Heart left ventricle (tissue), 16 donors: ENCODE data around the gene YIPF3. TPM values are rescaled to one million over a fixed set of nuclear protein-coding genes. Genes with fewer than 3 reads are reported as not detected.

Source experiments
- ATAC-seq, 4 donors: fragments of 200-7000 bp; cut with Tn5 transposase; one replicate each; pipeline ENCODE4 v1.9.1; 2020 to 2022; ENCODE audit warnings: moderate library complexity in 4 of 4, mild to moderate bottlenecking in 3 of 4, moderate number of reproducible peaks in 1 of 4
- DNase-seq, 5 donors: peaks; one replicate each; pipeline ENCODE4 v3.0.0-alpha.2; 2020
- H3K27ac ChIP-seq, 12 donors: fragments of 200-600 bp; sonication (generic) in 4 of 12; one replicate each; pipeline versions ENCODE4 v1.5.0 to v1.8.0; 2016 to 2022; ENCODE audit warnings: mild to moderate bottlenecking in 2 of 12
- H3K27me3 ChIP-seq, 9 donors: fragments of 200-600 bp; sonication (generic) in 2 of 9; one replicate each; pipeline versions ENCODE4 v1.5.1 to v1.8.0; 2016 to 2022; ENCODE audit warnings: mild to moderate bottlenecking in 3 of 9
- H3K36me3 ChIP-seq, 9 donors: fragments of 200-600 bp; sonication (generic) in 2 of 9; one replicate each; pipeline versions ENCODE4 v1.5.0 to v1.8.0; 2018 to 2022; ENCODE audit warnings: mild to moderate bottlenecking in 2 of 9
- H3K4me1 ChIP-seq, 12 donors: fragments of 200-600 bp; sonication (generic) in 4 of 12; one replicate each; pipeline versions ENCODE4 v1.5.0 to v1.8.0; 2016 to 2022; ENCODE audit warnings: mild to moderate bottlenecking in 3 of 12
- H3K4me3 ChIP-seq, 12 donors: fragments of 200-600 bp; sonication (generic) in 4 of 12; one replicate each; pipeline versions ENCODE4 v1.5.0 to v1.8.0; 2017 to 2022; ENCODE audit warnings: mild to moderate bottlenecking in 9 of 12, moderate library complexity in 4 of 12
- H3K9me3 ChIP-seq, 12 donors: fragments of 200-600 bp; sonication (generic) in 4 of 12; one replicate each; pipeline versions ENCODE4 v1.5.0 to v1.8.0; 2016 to 2022; ENCODE audit warnings: mild to moderate bottlenecking in 1 of 12
- POLR2A ChIP-seq, 2 donors: fragments of 450-650 bp; IDR thresholded peaks; one replicate each; pipeline ENCODE4 v1.6.1; 2017; ENCODE audit warnings: antibody characterized with exemption in 2 of 2, mild to moderate bottlenecking in 2 of 2, moderate library complexity in 2 of 2
- WGBS, 4 donors: extraction: QIAGEN DNeasy Blood & Tissue Kit in 2 of 4; methylation state at CpG; one replicate each; pipeline versions ENCODE4 v1.1.5 to v1.1.7; 2013 to 2018; 5-methylcytosine and 5-hydroxymethylcytosine counted together
- intact Hi-C, 10 donors: fragments of 100-400 bp; cut with DNase I; formaldehyde crosslinking; loops; one replicate each; pipeline versions ENCODE4 v1.11.1 to v1.14.2; 2022
- polyA plus RNA-seq, 2 donors: library from polyadenylated mRNA; stranded (reverse); fragments of 200-250 nt; gene quantifications; one replicate each; pipeline ENCODE4 v1.2.3, GENCODE V29; 2013
- total RNA-seq, 9 donors: library from RNA; depleted of rRNA in 2 of 9; stranded (reverse); fragments of >200 nt in 2 of 9; fragmentation: NEBNext Ultra II Directional in 3 of 9; extraction: Animal tissue kit (Norgen Biotek cat#: 25700) in 3 of 9; gene quantifications; one replicate each; pipeline versions ENCODE4 v1.1.0 to v1.2.4, GENCODE V29; 2016 to 2023
- TF ChIP-seq, protein P1 (sequence below), 12 donors: fragments of 200-600 bp; sonication (generic) in 4 of 12; IDR thresholded peaks; one replicate each; pipeline versions ENCODE4 v1.5.0 to v1.8.0; 2018 to 2022; ENCODE audit warnings: antibody characterized with exemption in 12 of 12, mild to moderate bottlenecking in 5 of 12
- donor health status: ischemic (EF 13 %, LVEDD 7.1; RV severe dilation, severe dysfunction).
- donor health status: healthy with polysubstance abuse.
- donor health status: DM: no; HTN: yes; CAD: no.
- donor health status: DM: no; HTN: no; CAD: no.
- donor health status: ischemic (EF 25% LVEDD 6.9; RV normal size, moderate dysfunction).
- donor health status: ischemic (EF 25% LVEDD 5.7; RV mildly dilated, moderate dysfunction).
- donor health status: healthy.
- donor health status: DM: yes; HTN: yes; CAD: no.
- donor health status: ischemic (EF 35%, LVEDD 5.7; RV mildly dilated, moderate dysfunction).
- donor health status: nonischemic (EF 11% LVEDD 7.7; RV severe dilation, severe dysfunction).
- donor health status: DM: yes; HTN: yes; CAD: no.
- donor health status: PGD.
- donor health status: ischemic (EF 29% LVEDD 5.4; RV normal size, mild dysfunction).
- donor health status: nonischemic (EF 23%, LVEDD 6.1; RV moderate dilation, normal function).

The YIPF3 gene
- total and polyA plus RNA-seq, 11 donors = 63.4 to 132 (median 75.3) TPM

DNA sequence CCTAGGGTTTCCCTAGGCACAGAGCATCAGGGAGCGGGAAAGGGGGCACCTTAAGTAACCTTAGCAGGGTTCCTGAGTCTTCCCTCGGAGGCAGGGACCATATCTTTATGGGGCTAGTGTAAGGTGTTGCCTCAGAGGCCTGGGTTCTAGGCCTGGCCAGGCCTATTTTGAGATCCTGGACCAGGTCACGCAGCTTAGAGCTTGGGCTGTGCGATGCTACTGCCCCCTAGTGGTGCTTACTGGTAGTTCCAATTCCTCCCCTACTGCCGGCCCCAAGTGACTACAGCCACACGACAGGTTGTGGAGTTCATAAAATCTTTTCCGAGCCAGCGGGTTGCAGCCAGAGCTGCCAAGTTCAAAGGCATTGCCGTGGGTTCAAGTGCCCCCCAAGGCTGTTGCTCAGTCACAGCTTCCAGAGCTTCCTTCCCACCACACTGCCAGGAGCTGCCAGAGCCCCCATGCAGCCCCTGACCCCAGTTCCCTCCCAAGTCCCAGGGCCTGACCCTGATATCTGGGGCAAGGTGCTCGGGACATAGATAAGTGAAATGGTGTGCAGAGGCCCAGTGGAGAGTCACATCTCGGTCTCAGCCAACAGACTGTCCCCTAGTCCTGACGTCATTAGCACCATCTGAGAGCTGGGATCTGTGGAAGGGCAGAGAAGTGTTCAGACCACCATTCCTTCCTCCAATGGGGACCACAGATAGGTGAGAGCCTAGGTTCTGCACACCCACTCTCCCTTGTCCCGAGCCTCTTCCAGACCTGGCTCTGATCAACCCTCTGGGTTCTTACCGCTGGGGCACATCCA lies 9.9 kb downstream of the YIPF3 start:
- DNase-seq (peak in 4 of 5 donors; percentile 74 to 82 (median 78)), ATAC-seq (peak; percentile 36 to 71 (median 40))
- Histone ChIP-seq H3K9me3 (no peaks in the 10 kb centered on the region), H3K4me3 (no peak overlapping the region), H3K36me3 (peaks cover 3 to 54% (median 47%) of the 10 kb centered on the region in 9 donors), H3K4me1 (peaks cover 8 to 63% (median 37%) of the 10 kb centered on the region in 12 donors), H3K27ac (peak overlapping the region in 2 of 12 donors; percentile 0 to 47), H3K27me3 (peaks cover 0 to 16% (median 0%) of the 10 kb centered on the region in 9 donors)
- intact Hi-C loops = loop anchor here in 9 of 10 donors (1.0 to 10.0 kb wide), 10 partner anchors 52 to 252 kb away; partner anchors contain the start of genes ZNF318 (in 4 of the 9) and DLK2 (in 3 of the 9)
- WGBS, 4 donors = 24 to 27% (median 25%) methylated on average over 12 to 14 of the region's 14 CpGs
- peak in 1 of 2 donors; percentile 4 for TF ChIP-seq POLR2A (IDR thresholded peaks at IDR 0.05)
- TF ChIP-seq, protein P1, sequence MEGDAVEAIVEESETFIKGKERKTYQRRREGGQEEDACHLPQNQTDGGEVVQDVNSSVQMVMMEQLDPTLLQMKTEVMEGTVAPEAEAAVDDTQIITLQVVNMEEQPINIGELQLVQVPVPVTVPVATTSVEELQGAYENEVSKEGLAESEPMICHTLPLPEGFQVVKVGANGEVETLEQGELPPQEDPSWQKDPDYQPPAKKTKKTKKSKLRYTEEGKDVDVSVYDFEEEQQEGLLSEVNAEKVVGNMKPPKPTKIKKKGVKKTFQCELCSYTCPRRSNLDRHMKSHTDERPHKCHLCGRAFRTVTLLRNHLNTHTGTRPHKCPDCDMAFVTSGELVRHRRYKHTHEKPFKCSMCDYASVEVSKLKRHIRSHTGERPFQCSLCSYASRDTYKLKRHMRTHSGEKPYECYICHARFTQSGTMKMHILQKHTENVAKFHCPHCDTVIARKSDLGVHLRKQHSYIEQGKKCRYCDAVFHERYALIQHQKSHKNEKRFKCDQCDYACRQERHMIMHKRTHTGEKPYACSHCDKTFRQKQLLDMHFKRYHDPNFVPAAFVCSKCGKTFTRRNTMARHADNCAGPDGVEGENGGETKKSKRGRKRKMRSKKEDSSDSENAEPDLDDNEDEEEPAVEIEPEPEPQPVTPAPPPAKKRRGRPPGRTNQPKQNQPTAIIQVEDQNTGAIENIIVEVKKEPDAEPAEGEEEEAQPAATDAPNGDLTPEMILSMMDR (IDR thresholded peaks at IDR 0.05) = peak; percentile 89 to 100 (median 97)

DNA sequence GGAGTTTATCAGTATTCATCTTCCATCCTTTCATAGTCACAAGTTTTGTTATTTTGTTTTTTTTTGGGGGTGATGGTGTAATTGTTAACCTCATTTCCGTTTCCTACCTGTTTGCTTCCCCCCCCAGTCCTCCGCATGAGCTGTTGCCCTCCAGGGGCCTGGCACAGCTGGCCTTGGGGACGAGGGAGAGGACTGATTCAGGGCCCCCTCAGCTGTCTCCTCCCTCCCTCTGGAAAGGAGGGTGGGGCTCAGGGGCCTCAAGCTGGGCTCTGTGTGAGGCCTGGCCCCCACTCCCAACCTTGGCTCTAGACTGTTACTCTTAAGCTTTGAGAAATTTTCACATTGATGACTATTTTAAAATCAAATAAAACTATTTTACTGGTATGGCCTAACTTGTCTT lies 10.6 kb downstream of the YIPF3 start:
- no peak for TF ChIP-seq POLR2A (IDR thresholded peaks at IDR 0.05)
- TF ChIP-seq, protein P1 (IDR thresholded peaks at IDR 0.05) = no peak
- H3K4me1 ChIP-seq = peaks cover 8 to 57% (median 32%) of the 10 kb centered on the region in 12 donors
- H3K27me3 ChIP-seq = peaks cover 0 to 16% (median 0%) of the 10 kb centered on the region in 9 donors
- intact Hi-C loops = loop anchor here in 9 of 10 donors (1.0 to 10.0 kb wide), 10 partner anchors 51 to 251 kb away; partner anchors contain the start of genes ZNF318 (in 4 of the 9) and DLK2 (in 3 of the 9)
- no peak for ATAC-seq
- peak overlapping the region in 2 of 12 donors; percentile 0 to 47 for H3K27ac ChIP-seq
- no peak overlapping the region for H3K4me3 ChIP-seq
- no peaks in the 10 kb centered on the region for H3K9me3 ChIP-seq
- 71 to 82% (median 80%) methylated on average over 3 of the region's 3 CpGs for WGBS, 4 donors
- peaks cover 3 to 50% (median 41%) of the 10 kb centered on the region in 9 donors for H3K36me3 ChIP-seq
- no peak for DNase-seq

DNA sequence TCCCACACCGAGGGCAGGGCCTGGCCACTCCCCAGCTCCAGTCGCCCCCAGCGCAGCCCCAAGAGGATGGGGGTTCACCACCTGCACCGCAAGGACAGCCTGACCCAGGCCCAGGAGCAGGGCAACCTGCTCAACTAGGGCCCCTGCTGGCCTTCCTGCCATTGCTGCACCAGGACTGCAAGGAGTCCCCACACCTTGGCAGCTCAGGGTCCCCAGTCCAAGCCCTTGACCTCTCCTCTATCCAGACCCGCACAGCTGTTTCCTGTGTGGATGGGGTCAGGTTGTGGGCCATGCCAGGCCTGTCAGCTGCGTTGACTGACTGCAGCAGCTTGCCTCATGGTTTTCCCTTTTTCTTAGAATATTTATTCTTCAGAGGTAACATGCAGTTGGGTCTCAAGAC lies 11.0 kb downstream of the YIPF3 start:
- Histone ChIP-seq H3K27me3 (peaks cover 0 to 16% (median 0%) of the 10 kb centered on the region in 9 donors), H3K9me3 (no peaks in the 10 kb centered on the region), H3K4me3 (no peak overlapping the region), H3K4me1 (peaks cover 4 to 57% (median 31%) of the 10 kb centered on the region in 12 donors), H3K27ac (no peak overlapping the region), H3K36me3 (peaks cover 3 to 50% (median 41%) of the 10 kb centered on the region in 9 donors)
- intact Hi-C loops = loop anchor here in 9 of 10 donors (1.0 to 10.0 kb wide), 10 partner anchors 51 to 251 kb away; partner anchors contain the start of genes ZNF318 (in 4 of the 9) and DLK2 (in 3 of the 9)
- no peak for DNase-seq
- 64 to 75% (median 69%) methylated on average over 6 of the region's 6 CpGs for WGBS, 4 donors
- ATAC-seq = no peak
- TF ChIP-seq, protein P1 (IDR thresholded peaks at IDR 0.05) = no peak
- no peak for TF ChIP-seq POLR2A (IDR thresholded peaks at IDR 0.05)
